T-helper 1 cell treated with Interleukin-12 subunit alpha and Interleukin-12 subunit beta and Interleukin-4 antibody, amounts not matched to agents 30 ng/mL and 1 ng/mL, for 36 hours (primary cell): ENCODE data around the gene NRAP. TPM values are rescaled to one million over a fixed set of nuclear protein-coding genes. Genes with fewer than 3 reads are reported as not detected.

ENCODE experiments used
- intact Hi-C: fragments of 100-400 bp; cut with micrococcal nuclease; formaldehyde crosslinking; loops from one replicate; pipeline ENCODE4 v1.15.1; 2024
- total RNA-seq: library from RNA; stranded (reverse); gene quantifications from 2 replicates; pipeline ENCODE4 v1.2.3, GENCODE V29; 2022

The NRAP gene
- total RNA-seq, 1 donor from 2014 or later, result not detected

- intact Hi-C loops, result no loop called here
Measured at GRCh38 chr10:113610631-113611601, 52.9 kb downstream of the NRAP start.

DNA sequence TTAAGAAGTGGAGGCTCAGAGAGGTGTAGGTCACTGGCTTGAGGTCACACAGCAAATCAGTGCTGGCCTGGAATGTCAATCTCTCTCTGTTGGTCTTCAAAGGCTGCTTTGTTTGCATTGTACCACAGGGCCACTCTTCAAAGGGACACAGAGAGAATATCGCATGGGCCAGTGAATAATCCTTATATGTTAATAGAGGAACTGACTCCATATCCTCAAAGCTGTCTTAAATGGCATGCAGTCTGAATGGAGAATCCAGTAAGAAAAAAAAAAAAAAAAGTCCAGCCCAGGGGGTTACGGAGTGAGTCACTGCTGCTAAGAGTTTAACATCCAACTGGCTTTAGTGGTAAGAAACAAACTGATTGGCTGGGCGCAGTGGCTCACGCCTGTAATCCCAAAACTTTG lies 54.1 kb downstream of the NRAP start:
- intact Hi-C loops, result no loop called here

DNA sequence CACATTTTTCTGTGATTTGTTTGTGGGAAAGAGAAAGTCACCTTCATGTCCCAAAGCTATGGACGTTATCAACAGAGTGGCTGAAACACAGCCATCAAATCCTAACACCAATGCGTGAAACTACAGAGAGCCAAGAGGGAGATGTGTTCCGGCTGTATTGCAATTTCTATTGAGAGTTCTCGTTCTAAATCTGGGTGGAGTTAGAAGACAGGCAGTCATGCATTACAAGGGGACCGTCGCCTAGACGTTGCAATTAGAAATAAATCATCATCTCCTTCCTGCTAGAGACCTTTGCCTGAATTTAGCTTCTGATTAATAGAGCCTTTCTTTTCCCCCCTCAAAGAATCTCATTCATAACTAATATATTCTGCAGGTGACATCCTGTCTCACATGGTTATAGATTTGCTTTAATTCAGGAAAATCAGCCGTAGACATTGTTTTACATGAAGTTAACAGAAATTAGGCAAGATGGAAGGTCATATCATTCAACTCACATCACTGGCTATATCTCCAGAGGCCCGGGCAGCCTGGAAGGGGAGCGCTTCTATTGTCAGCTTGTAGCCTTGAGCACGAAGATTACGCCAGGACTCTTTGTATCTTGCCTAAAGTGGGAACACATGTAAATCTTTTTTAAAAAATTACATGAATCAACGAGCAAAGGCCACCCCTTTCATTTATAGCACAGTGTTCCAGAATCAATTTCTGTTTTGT lies 58.4 kb downstream of the NRAP start:
- intact Hi-C loops, result no loop called here

DNA sequence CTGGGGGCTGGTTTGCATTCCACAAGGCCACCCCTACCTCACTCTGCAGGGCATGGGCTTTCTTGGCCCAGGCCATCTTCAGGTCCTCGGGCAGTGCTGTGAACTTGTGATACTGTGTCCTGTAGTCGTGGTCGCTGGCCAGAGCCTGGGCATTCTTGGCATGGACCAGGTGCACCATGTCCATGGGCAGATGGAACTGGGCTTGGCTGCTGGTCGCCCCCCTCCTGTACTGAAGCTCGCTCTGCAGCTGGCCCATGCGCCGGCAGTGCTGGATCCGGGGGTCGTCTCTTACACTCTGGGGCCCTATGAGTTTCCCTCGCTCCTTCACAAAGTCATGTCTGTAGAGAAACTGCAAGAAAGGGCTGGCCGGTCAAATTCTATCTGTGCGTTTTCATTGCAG lies 59.3 kb downstream of the NRAP start:
- intact Hi-C loops, result no loop called here

- intact Hi-C loops, result no loop called here
Measured at GRCh38 chr10:113603057-113603777, 60.6 kb downstream of the NRAP start.

GRCh38 chr10:113600569-113600968 lies 63.3 kb downstream of the NRAP start:
- intact Hi-C loops, result no loop called here

DNA sequence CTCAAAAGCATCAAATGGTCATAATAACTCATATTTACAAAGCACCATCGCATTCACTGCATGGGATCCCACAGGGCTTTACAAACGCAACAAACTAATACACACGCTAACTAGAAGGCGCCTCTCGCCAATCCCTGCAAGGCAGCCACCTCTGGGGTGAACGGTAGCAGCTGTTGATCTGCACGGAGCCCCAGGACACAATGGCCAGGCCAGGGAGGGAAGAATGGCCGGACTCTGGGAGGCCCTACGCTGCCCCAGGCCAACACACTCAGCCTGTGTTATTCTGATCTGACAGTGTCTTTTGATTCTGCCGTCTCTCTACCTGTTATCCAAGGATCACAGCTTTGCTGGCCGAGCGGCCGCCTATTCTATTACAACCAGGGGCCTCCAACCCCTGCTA lies 69.2 kb downstream of the NRAP start:
- intact Hi-C loops, result no loop called here

DNA sequence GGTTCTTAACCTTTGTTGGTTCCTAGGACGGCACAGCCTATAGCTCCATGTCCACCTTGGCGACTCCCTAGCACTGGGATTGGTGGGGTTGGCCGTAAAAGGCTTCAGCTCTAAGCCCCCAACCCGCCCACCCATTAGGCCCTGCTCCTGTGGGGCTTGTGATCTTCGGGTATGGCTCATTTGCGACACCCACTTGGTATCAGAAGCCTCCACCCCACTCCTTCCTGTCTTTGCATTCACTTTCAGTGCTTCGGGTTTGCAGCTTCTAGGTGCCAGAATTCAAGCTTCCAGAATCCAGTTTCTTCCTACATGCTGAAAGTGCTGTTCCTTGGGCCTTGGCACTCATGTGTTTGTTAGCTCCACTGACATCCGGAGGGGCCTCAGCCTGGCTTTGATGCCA lies 71.5 kb downstream of the NRAP start:
- intact Hi-C loops, result no loop called here

DNA sequence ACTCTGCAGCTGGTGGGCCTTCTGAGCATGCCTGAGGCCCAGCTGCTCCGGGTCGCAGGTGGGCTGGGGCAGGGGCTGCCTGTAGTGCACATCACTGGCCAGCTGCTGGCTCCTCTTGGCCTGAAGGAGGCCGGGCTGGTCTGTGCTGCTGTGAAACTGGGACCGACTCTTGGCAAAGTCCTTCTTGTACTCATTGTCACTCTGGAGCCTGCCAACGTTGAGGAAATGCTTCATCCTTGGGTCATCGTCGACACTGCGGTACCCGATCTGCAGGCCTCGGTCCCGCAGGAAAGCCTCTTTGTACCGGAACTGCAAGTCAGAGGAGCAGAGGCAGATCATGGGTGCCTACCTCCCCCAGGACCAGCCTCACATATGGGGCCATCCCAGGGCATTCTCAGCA lies 73.3 kb downstream of the NRAP start:
- intact Hi-C loops, result no loop called here

- intact Hi-C loops, result no loop called here
Measured at GRCh38 chr10:113589201-113589770, 74.6 kb downstream of the NRAP start.

DNA sequence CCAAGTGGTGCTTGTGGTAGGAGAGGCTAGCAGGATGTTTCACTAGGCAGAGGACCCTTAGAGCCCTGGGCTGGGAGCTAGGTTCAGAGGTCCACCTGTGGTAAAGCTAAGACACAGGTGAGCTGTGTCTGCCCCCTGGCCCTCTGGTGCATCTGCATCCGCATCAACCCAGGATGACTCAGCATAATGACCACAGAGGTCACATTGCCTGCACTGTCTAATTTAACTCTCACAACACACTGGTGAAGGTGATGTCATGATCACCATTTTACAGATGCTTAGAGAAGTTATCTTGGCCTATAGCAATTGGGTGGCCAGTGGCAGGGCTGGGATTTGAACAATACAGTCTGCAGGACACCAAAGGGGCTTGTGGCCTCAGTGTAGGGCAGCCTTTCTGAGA lies 77.9 kb downstream of the NRAP start:
- intact Hi-C loops, result no loop called here

DNA sequence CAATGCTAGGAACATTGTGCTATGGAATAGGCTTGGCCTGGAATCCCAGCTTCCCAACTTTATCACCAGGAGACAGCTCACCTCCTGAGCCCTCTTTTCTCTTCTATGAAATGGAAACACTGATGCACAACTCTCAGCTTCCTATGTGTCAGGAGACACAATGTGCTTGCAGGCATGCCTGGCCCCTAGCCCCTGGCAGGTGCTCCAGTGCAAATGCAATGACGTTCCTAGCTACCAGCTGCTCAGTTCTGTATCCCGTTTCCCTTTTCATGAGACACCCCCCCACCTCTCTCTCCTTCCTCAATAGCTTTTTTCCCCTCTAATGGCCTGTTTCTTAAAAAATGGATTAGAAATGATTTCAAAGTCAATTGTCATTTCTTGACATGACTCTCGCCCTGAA lies 80.3 kb downstream of the NRAP start:
- intact Hi-C loops, result no loop called here

DNA sequence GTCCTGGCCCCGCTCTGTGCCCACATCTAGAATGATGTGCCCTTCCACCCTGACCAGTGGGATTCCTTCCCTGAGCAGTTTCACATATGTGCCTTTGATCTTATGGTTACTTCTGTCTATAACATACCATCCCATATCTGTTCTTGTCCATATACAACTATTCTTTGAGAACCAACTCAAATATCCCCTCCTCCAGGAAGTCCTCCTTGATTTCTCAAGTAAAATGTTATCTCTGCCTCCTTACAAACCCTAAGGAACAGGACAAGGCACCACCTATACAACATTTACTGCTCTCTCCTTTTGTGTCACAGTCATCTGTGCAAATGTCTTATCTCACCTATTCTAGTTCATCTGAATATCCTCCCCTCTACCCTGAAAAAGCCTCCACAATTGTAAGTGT lies 82.7 kb downstream of the NRAP start:
- intact Hi-C loops, result no loop called here

- intact Hi-C loops, result no loop called here
Measured at GRCh38 chr10:113578773-113579172, 85.1 kb downstream of the NRAP start.

GRCh38 chr10:113576852-113577251 lies 87.0 kb downstream of the NRAP start:
- intact Hi-C loops, result no loop called here

DNA sequence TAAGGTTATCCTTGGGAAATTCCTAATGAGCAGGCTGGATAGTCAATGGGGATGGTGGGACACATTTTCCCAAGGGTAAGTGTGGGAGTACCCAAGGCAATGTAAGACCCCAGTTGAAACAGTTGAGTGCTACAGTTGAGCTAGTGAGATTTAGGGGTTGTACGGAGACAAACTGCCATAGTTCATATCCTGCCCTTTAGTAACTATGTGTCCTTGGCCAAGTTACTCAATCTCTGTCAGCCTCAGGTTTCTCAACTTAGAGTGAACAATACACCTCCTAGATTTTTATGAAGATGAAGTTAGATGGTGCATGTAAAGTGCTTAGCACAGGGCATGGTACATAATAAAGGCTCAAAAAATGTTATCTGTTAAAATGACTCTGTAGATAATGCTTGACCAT lies 90.5 kb downstream of the NRAP start:
- intact Hi-C loops, result no loop called here

- intact Hi-C loops, result no loop called here
Measured at GRCh38 chr10:113572520-113573290, 91.1 kb downstream of the NRAP start.

GRCh38 chr10:113569576-113569975 lies 94.3 kb downstream of the NRAP start:
- intact Hi-C loops, result loop anchor here (10.0 kb wide), 1 partner anchor 1005 kb away; no protein-coding TSS in a partner anchor

- intact Hi-C loops, result loop anchor here (10.0 kb wide), 1 partner anchor 1002 kb away; no protein-coding TSS in a partner anchor
Measured at GRCh38 chr10:113566888-113567287, 97.0 kb downstream of the NRAP start.

- intact Hi-C loops, result loop anchor here (10.0 kb wide), 1 partner anchor 1001 kb away; no protein-coding TSS in a partner anchor
Measured at GRCh38 chr10:113565364-113565763, 98.5 kb downstream of the NRAP start.
